Mesendoderm (in vitro differentiated cells): Measurements from ENCODE around the gene GPN2.
"Not testable (repeated sequence)": the region's sequence is repeated elsewhere in the genome, so short reads cannot be mapped to it uniquely, and the experiment has no call there.

Experiments
- DNase-seq: peaks from one replicate; pipeline ENCODE4 v3.0.0; 2013
- H2AK5ac ChIP-seq: 2 replicates; pipeline ENCODE4 v1.6.1; 2013; ENCODE audit warnings: low read length, inconsistent platforms
- H2BK120ac ChIP-seq: 2 replicates; pipeline ENCODE4 v1.6.1; 2013; ENCODE audit warnings: low read depth, mild to moderate bottlenecking, low read length, moderate library complexity, mixed read lengths
- H2BK15ac ChIP-seq: replicated peaks from 2 replicates; pipeline ENCODE4 v1.6.1; 2013; ENCODE audit warnings: low read depth, mild to moderate bottlenecking, moderate library complexity
- H2BK5ac ChIP-seq: 2 replicates; pipeline ENCODE4 v1.6.1; 2013; ENCODE audit warnings: low read length, inconsistent platforms
- H3K18ac ChIP-seq: 2 replicates; pipeline ENCODE4 v1.6.1; 2013; ENCODE audit warnings: mild to moderate bottlenecking, low read length, mixed read lengths
- H3K23ac ChIP-seq: one replicate; pipeline ENCODE4 v1.6.1; 2013; ENCODE audit warnings: low read length
- H3K27ac ChIP-seq: 2 replicates; pipeline ENCODE4 v1.5.1; 2013; ENCODE audit warnings: low read depth, mild to moderate bottlenecking, inconsistent platforms, low read length, moderate library complexity
- H3K27me3 ChIP-seq: 2 replicates; pipeline ENCODE4 v1.6.1; 2013; ENCODE audit warnings: low read length, control low read depth, mild to moderate bottlenecking, inconsistent platforms; ENCODE audit not compliant: insufficient read depth, poor library complexity
- H3K36me3 ChIP-seq: 2 replicates; pipeline ENCODE4 v1.6.1; 2013; ENCODE audit warnings: low read length, inconsistent platforms; ENCODE audit not compliant: control insufficient read depth, insufficient read depth
- H3K4ac ChIP-seq: one replicate; pipeline ENCODE4 v1.6.1; 2013; ENCODE audit warnings: low read depth, mild to moderate bottlenecking, low read length, moderate library complexity
- H3K4me1 ChIP-seq: 2 replicates; pipeline ENCODE4 v1.6.1; 2013; ENCODE audit warnings: low read depth, low read length, inconsistent platforms; ENCODE audit not compliant: control insufficient read depth
- H3K4me2 ChIP-seq: 2 replicates; pipeline ENCODE4 v1.6.1; 2013; ENCODE audit warnings: low read length
- H3K4me3 ChIP-seq: 2 replicates; pipeline ENCODE4 v1.5.1; 2013; ENCODE audit warnings: mild to moderate bottlenecking, low read length
- H3K56ac ChIP-seq: one replicate; pipeline ENCODE4 v1.6.1; 2013; ENCODE audit warnings: low read length
- H3K79me1 ChIP-seq: 2 replicates; pipeline ENCODE4 v1.6.1; 2013; ENCODE audit warnings: low read length, inconsistent platforms
- H3K79me2 ChIP-seq: 2 replicates; pipeline ENCODE4 v1.6.1; 2013; ENCODE audit warnings: mild to moderate bottlenecking, low read length; ENCODE audit not compliant: control insufficient read depth, insufficient read depth
- H3K9ac ChIP-seq: 2 replicates; pipeline ENCODE4 v1.6.1; 2013; ENCODE audit warnings: low read length, inconsistent platforms
- H4K5ac ChIP-seq: one replicate; pipeline ENCODE4 v1.6.1; 2013; ENCODE audit warnings: low read length
- H4K8ac ChIP-seq: one replicate; pipeline ENCODE4 v1.6.1; 2013; ENCODE audit warnings: low read depth, mild to moderate bottlenecking, control low read depth, low read length, moderate library complexity
- WGBS: extraction: QIAGEN DNeasy Blood & Tissue Kit; methylation state at CpG from one replicate; pipeline ENCODE4 v1.1.7; 2013; ENCODE audit warnings: low lambda C conversion rate, missing lambda C conversion rate; ENCODE audit not compliant: insufficient coverage; ENCODE audit errors: extremely low coverage; 5-methylcytosine and 5-hydroxymethylcytosine counted together

Gene GPN2

GRCh38 chr1:26848941-26849774, 40.9 kb downstream of the GPN2 start:
- no peak for DNase-seq
- WGBS, result no CpG with 5 or more reads among the region's 10 CpGs
- Histone ChIP-seq H3K79me1 (no peaks in the 10 kb centered on the region), H2BK15ac (no peak overlapping the region), H3K4ac (no peak overlapping the region), H4K8ac (no peak overlapping the region), H2BK120ac (no peak overlapping the region), H4K5ac (no peak overlapping the region), H3K79me2 (no peaks in the 10 kb centered on the region), H3K27ac (no peak overlapping the region), H2BK5ac (no peak overlapping the region), H2AK5ac (no peak overlapping the region), H3K56ac (no peak overlapping the region), H3K4me2 (no peak overlapping the region), H3K36me3 (peaks cover 18% of the 10 kb centered on the region), H3K4me3 (no peak overlapping the region), H3K27me3 (no peaks in the 10 kb centered on the region), H3K9ac (no peak overlapping the region), H3K4me1 (no peaks in the 10 kb centered on the region), H3K18ac (no peak overlapping the region), H3K23ac (no peak overlapping the region)

- no peak overlapping the region for H3K23ac ChIP-seq
- no peak overlapping the region for H2BK120ac ChIP-seq
- no peak overlapping the region for H3K18ac ChIP-seq
- H3K79me1 ChIP-seq, result no peaks in the 10 kb centered on the region
- no peak overlapping the region for H2BK5ac ChIP-seq
- H3K36me3 ChIP-seq, result peaks cover 18% of the 10 kb centered on the region
- H3K27me3 ChIP-seq, result no peaks in the 10 kb centered on the region
- H4K8ac ChIP-seq, result no peak overlapping the region
- no peak overlapping the region for H3K4me2 ChIP-seq
- no peak overlapping the region for H3K4me3 ChIP-seq
- no peak overlapping the region for H4K5ac ChIP-seq
- no peak overlapping the region for H3K56ac ChIP-seq
- H3K4me1 ChIP-seq, result no peaks in the 10 kb centered on the region
- DNase-seq, result no peak
- no peak overlapping the region for H2AK5ac ChIP-seq
- WGBS, result no CpG with 5 or more reads among the region's 10 CpGs
- no peaks in the 10 kb centered on the region for H3K79me2 ChIP-seq
- no peak overlapping the region for H2BK15ac ChIP-seq
- no peak overlapping the region for H3K9ac ChIP-seq
- H3K4ac ChIP-seq, result no peak overlapping the region
- no peak overlapping the region for H3K27ac ChIP-seq
Observed at GRCh38 chr1:26848499-26848898, 41.6 kb downstream of the GPN2 start.

GRCh38 chr1:26847826-26848225, 42.3 kb downstream of the GPN2 start:
- not testable (repeated sequence) for H3K27me3 ChIP-seq, H4K5ac ChIP-seq, H3K9ac ChIP-seq, H2BK15ac ChIP-seq, H3K27ac ChIP-seq, H2BK5ac ChIP-seq, H3K4me3 ChIP-seq, H3K4ac ChIP-seq, DNase-seq, H2AK5ac ChIP-seq, H3K79me2 ChIP-seq, H3K4me2 ChIP-seq, H3K79me1 ChIP-seq, H2BK120ac ChIP-seq, H4K8ac ChIP-seq, H3K56ac ChIP-seq, H3K23ac ChIP-seq, H3K4me1 ChIP-seq, H3K18ac ChIP-seq
- no CpG with 5 or more reads among the region's 6 CpGs for WGBS
- H3K36me3 ChIP-seq, result peaks cover 18% of the 10 kb centered on the region

GRCh38 chr1:26844424-26845196, 45.5 kb downstream of the GPN2 start:
- no peak overlapping the region for H3K27ac ChIP-seq
- no peak overlapping the region for H3K4me2 ChIP-seq
- no peak overlapping the region for H3K4me3 ChIP-seq
- DNase-seq, result no peak
- no peak overlapping the region for H4K5ac ChIP-seq
- H2BK5ac ChIP-seq, result no peak overlapping the region
- no peak overlapping the region for H3K18ac ChIP-seq
- no peak overlapping the region for H3K4ac ChIP-seq
- no peaks in the 10 kb centered on the region for H3K4me1 ChIP-seq
- H3K27me3 ChIP-seq, result no peaks in the 10 kb centered on the region
- no peak overlapping the region for H3K9ac ChIP-seq
- no peak overlapping the region for H2AK5ac ChIP-seq
- no CpG with 5 or more reads among the region's 13 CpGs for WGBS
- no peaks in the 10 kb centered on the region for H3K79me1 ChIP-seq
- no peak overlapping the region for H3K23ac ChIP-seq
- no peaks in the 10 kb centered on the region for H3K79me2 ChIP-seq
- H2BK15ac ChIP-seq, result no peak overlapping the region
- H2BK120ac ChIP-seq, result no peak overlapping the region
- H3K56ac ChIP-seq, result no peak overlapping the region
- no peak overlapping the region for H4K8ac ChIP-seq
- H3K36me3 ChIP-seq, result peaks cover 6% of the 10 kb centered on the region

- H3K4me2 ChIP-seq, result no peak overlapping the region
- H3K79me2 ChIP-seq, result no peaks in the 10 kb centered on the region
- no peaks in the 10 kb centered on the region for H3K36me3 ChIP-seq
- no peak overlapping the region for H3K18ac ChIP-seq
- H3K56ac ChIP-seq, result no peak overlapping the region
- H2AK5ac ChIP-seq, result no peak overlapping the region
- no peak overlapping the region for H3K9ac ChIP-seq
- no peak overlapping the region for H3K4ac ChIP-seq
- no CpG with 5 or more reads among the region's 6 CpGs for WGBS
- H3K23ac ChIP-seq, result no peak overlapping the region
- no peak overlapping the region for H3K27ac ChIP-seq
- H3K4me1 ChIP-seq, result no peaks in the 10 kb centered on the region
- no peak overlapping the region for H4K8ac ChIP-seq
- H2BK120ac ChIP-seq, result no peak overlapping the region
- no peak overlapping the region for H4K5ac ChIP-seq
- no peak overlapping the region for H2BK5ac ChIP-seq
- H3K79me1 ChIP-seq, result no peaks in the 10 kb centered on the region
- DNase-seq, result no peak
- no peaks in the 10 kb centered on the region for H3K27me3 ChIP-seq
- no peak overlapping the region for H3K4me3 ChIP-seq
- H2BK15ac ChIP-seq, result no peak overlapping the region
Observed at GRCh38 chr1:26839779-26840178, 50.3 kb downstream of the GPN2 start.
